DOHH2 (cell line): ENCODE data around the gene CD58.
"Not testable (repeated sequence)": the region's sequence is repeated elsewhere in the genome, so short reads cannot be mapped to it uniquely, and the experiment has no call there.

ENCODE experiments used
- H3F3A ChIP-seq: fragments of 200-600 bp; sonication (generic), shearing (Covaris generic); 2 replicates; pipeline ENCODE4 v1.6.0; 2016; ENCODE audit warnings: antibody characterized with exemption, mild to moderate bottlenecking; ENCODE audit not compliant: control insufficient read depth, insufficient read depth
- H3K27ac ChIP-seq: fragments of 200-600 bp; sonication (generic); 2 replicates; pipeline ENCODE4 v1.5.1; 2014; ENCODE audit warnings: low read depth, mild to moderate bottlenecking, low read length, moderate library complexity
- H3K27me3 ChIP-seq: fragments of 200-600 bp; sonication (generic); 2 replicates; pipeline ENCODE4 v1.6.1; 2014; ENCODE audit warnings: mild to moderate bottlenecking, low read length, mixed read lengths; ENCODE audit not compliant: control insufficient read depth
- H3K36me3 ChIP-seq: fragments of 200-600 bp; sonication (generic); 2 replicates; pipeline ENCODE4 v1.6.1; 2014; ENCODE audit warnings: mild to moderate bottlenecking, low read length, moderate library complexity, mixed read lengths; ENCODE audit not compliant: control insufficient read depth
- H3K4me1 ChIP-seq: fragments of 200-600 bp; sonication (generic); 2 replicates; pipeline ENCODE4 v1.6.1; 2014; ENCODE audit warnings: mild to moderate bottlenecking, low read length, mixed read lengths; ENCODE audit not compliant: control insufficient read depth
- H3K4me2 ChIP-seq: fragments of 200-600 bp; sonication (generic); 2 replicates; pipeline ENCODE4 v1.6.0; 2014; ENCODE audit warnings: mild to moderate bottlenecking, low read length, moderate library complexity
- H3K4me3 ChIP-seq: fragments of 200-600 bp; sonication (generic); 2 replicates; pipeline ENCODE4 v1.5.1; 2014; ENCODE audit warnings: mild to moderate bottlenecking, low read length, mixed read lengths
- H3K79me2 ChIP-seq: fragments of 200-600 bp; sonication (generic); 2 replicates; pipeline ENCODE4 v1.6.1; 2014; ENCODE audit warnings: mild to moderate bottlenecking, low read length, mixed read lengths; ENCODE audit not compliant: control insufficient read depth
- H3K9me2 ChIP-seq: fragments of 200-600 bp; sonication (generic); replicated peaks from 2 replicates; pipeline ENCODE4 v1.6.1; 2014; ENCODE audit warnings: mild to moderate bottlenecking, low read length, mixed read lengths; ENCODE audit not compliant: control insufficient read depth
- H3K9me3 ChIP-seq: fragments of 200-600 bp; sonication (generic); 2 replicates; pipeline ENCODE4 v1.6.1; 2014; ENCODE audit warnings: antibody characterized with exemption, low read length, mixed read lengths; ENCODE audit not compliant: control insufficient read depth, insufficient read depth
- H4K20me1 ChIP-seq: fragments of 200-600 bp; sonication (generic); 2 replicates; pipeline ENCODE4 v1.6.0; 2014; ENCODE audit warnings: low read depth, mild to moderate bottlenecking, antibody characterized with exemption, low read length, moderate library complexity; ENCODE audit not compliant: control insufficient read depth, insufficient read depth
- EZH2phosphoT487 ChIP-seq: fragments of 200-600 bp; sonication (generic); IDR thresholded peaks from 2 replicates; pipeline ENCODE4 v1.6.1; 2017; ENCODE audit warnings: borderline replicate concordance, mild to moderate bottlenecking, antibody characterized with exemption, low read length, moderate library complexity, mixed read lengths

CD58 gene

GRCh38 chr1:116608151-116608550 is 37.3 kb upstream of the CD58 start:
- not testable (repeated sequence) for H3K9me2 ChIP-seq, H4K20me1 ChIP-seq, H3K4me2 ChIP-seq, H3K79me2 ChIP-seq, H3K27ac ChIP-seq, H3K9me3 ChIP-seq, H3K27me3 ChIP-seq, H3K4me3 ChIP-seq, H3F3A ChIP-seq, H3K36me3 ChIP-seq, H3K4me1 ChIP-seq

- H3K4me2 ChIP-seq, H3K79me2 ChIP-seq: not testable (repeated sequence)
These were observed 36.6 kb upstream of the CD58 start for GRCh38 chr1:116607463-116607862.

GRCh38 chr1:116606067-116606466 is 35.2 kb upstream of the CD58 start:
- not testable (repeated sequence) for H3K9me2 ChIP-seq, H3K27me3 ChIP-seq, H3K27ac ChIP-seq, H3K4me1 ChIP-seq, H4K20me1 ChIP-seq, H3K4me3 ChIP-seq, H3K9me3 ChIP-seq, H3F3A ChIP-seq, H3K79me2 ChIP-seq, H3K4me2 ChIP-seq, H3K36me3 ChIP-seq

More at GRCh38 chr1:116607463-116607862, 36.6 kb upstream of the CD58 start:
- H3K9me2 ChIP-seq, H4K20me1 ChIP-seq, H3F3A ChIP-seq, H3K4me3 ChIP-seq, H3K36me3 ChIP-seq, H3K9me3 ChIP-seq, H3K4me1 ChIP-seq, H3K27ac ChIP-seq, H3K27me3 ChIP-seq: not testable (repeated sequence)

- TF ChIP-seq EZH2phosphoT487: no peak
- no peaks in the 10 kb centered on the region for H3K79me2 ChIP-seq
- peaks cover 9% of the 10 kb centered on the region for H3K27me3 ChIP-seq
These were observed 34.5 kb upstream of the CD58 start for GRCh38 chr1:116605315-116605714.

GRCh38 chr1:116604408-116604807 is 33.6 kb upstream of the CD58 start:
- H3K4me1 ChIP-seq, H3K4me2 ChIP-seq, H3K4me3 ChIP-seq, H3K9me2 ChIP-seq, H3K36me3 ChIP-seq, H4K20me1 ChIP-seq, H3K27ac ChIP-seq, H3K9me3 ChIP-seq, H3K27me3 ChIP-seq, H3K79me2 ChIP-seq, H3F3A ChIP-seq: not testable (repeated sequence)

More at GRCh38 chr1:116605315-116605714, 34.5 kb upstream of the CD58 start:
- no peak overlapping the region for H3K4me2 ChIP-seq
- no peak overlapping the region for H3K4me3 ChIP-seq
- H3F3A ChIP-seq: no peaks in the 10 kb centered on the region
- no peaks in the 10 kb centered on the region for H3K9me2 ChIP-seq
- H3K36me3 ChIP-seq: no peaks in the 10 kb centered on the region
- no peaks in the 10 kb centered on the region for H3K9me3 ChIP-seq
- no peak overlapping the region for H3K27ac ChIP-seq
- 0 out of 2 replicates have a peak, but pooled peaks cover 2% of the 10 kb centered on the region for H3K4me1 ChIP-seq
- H4K20me1 ChIP-seq: no peaks in the 10 kb centered on the region

- H4K20me1 ChIP-seq, H3K4me3 ChIP-seq, H3K9me3 ChIP-seq, H3K36me3 ChIP-seq, H3K4me1 ChIP-seq, H3K27ac ChIP-seq, H3F3A ChIP-seq, H3K79me2 ChIP-seq, H3K9me2 ChIP-seq, H3K4me2 ChIP-seq, H3K27me3 ChIP-seq: not testable (repeated sequence)
These were observed 32.8 kb upstream of the CD58 start for GRCh38 chr1:116603646-116604045.

- not testable (repeated sequence) for H3K79me2 ChIP-seq, H3K9me3 ChIP-seq, H3K4me2 ChIP-seq, H3F3A ChIP-seq, H3K4me1 ChIP-seq, H4K20me1 ChIP-seq, H3K27me3 ChIP-seq, H3K36me3 ChIP-seq, H3K4me3 ChIP-seq, H3K9me2 ChIP-seq, H3K27ac ChIP-seq
These were observed 28.5 kb upstream of the CD58 start for GRCh38 chr1:116599369-116599768.

- not testable (repeated sequence) for H3K79me2 ChIP-seq, H3K27ac ChIP-seq, H4K20me1 ChIP-seq, H3K9me3 ChIP-seq, H3K4me3 ChIP-seq, H3K4me2 ChIP-seq, H3K27me3 ChIP-seq, H3K9me2 ChIP-seq, H3K36me3 ChIP-seq, H3K4me1 ChIP-seq, H3F3A ChIP-seq
These were observed 27.7 kb upstream of the CD58 start for GRCh38 chr1:116598420-116599036.
